Right cardiac atrium (tissue), 5 donors: ENCODE data around the gene SLC39A5. TPM values are rescaled to one million over a fixed set of nuclear protein-coding genes. Genes with fewer than 3 reads are reported as not detected.

ENCODE experiments used
- ATAC-seq, 2 donors: fragments of 200-7000 bp; cut with Tn5 transposase; one replicate each; pipeline versions ENCODE4 v1.8.0 to v1.9.1; 2020; ENCODE audit warnings: moderate library complexity in 2 of 2, mild to moderate bottlenecking in 1 of 2
- DNase-seq, 3 donors: peaks; one replicate each; pipeline ENCODE4 v3.0.0-alpha.2; 2020
- H3K27ac ChIP-seq: one replicate; pipeline ENCODE4 v1.5.1; 2013; ENCODE audit warnings: mild to moderate bottlenecking, low read length, control low read depth, moderate library complexity
- H3K27me3 ChIP-seq: one replicate; pipeline ENCODE4 v1.6.1; 2013; ENCODE audit not compliant: control insufficient read depth, insufficient read depth
- H3K4me1 ChIP-seq: one replicate; pipeline ENCODE4 v1.6.1; 2013; ENCODE audit warnings: low read length; ENCODE audit not compliant: control insufficient read depth, insufficient read depth
- H3K4me3 ChIP-seq: one replicate; pipeline ENCODE4 v1.5.1; 2013; ENCODE audit warnings: low read length, control low read depth
- H3K9me3 ChIP-seq: one replicate; pipeline ENCODE4 v1.6.1; 2013; ENCODE audit warnings: low read length; ENCODE audit not compliant: control insufficient read depth
- WGBS: extraction: QIAGEN DNeasy Blood & Tissue Kit; methylation state at CpG from one replicate; pipeline ENCODE4 v1.1.7; 2013; 5-methylcytosine and 5-hydroxymethylcytosine counted together
- intact Hi-C, 4 donors: fragments of 100-400 bp; cut with DNase I; formaldehyde crosslinking; loops; one replicate each; pipeline versions ENCODE4 v1.11.0 to v1.14.0; 2022 to 2023
- polyA plus RNA-seq: library from polyadenylated mRNA; stranded (reverse); fragments of 200-250 nt; gene quantifications from one replicate; pipeline ENCODE4 v1.2.3, GENCODE V29; 2013
- total RNA-seq, 4 donors: library from RNA; stranded (reverse); fragmentation: NEBNext Ultra II Directional; extraction: Animal tissue kit (Norgen Biotek cat#: 25700); gene quantifications; one replicate each; pipeline ENCODE4 v1.2.1, GENCODE V29; 2021
- donor health status: healthy with polysubstance abuse.
- donor health status: DM: no; HTN: yes; CAD: no.
- donor health status: DM: no; HTN: no; CAD: no.
- donor health status: DM: no; HTN: yes; CAD: no; lungs with severe emphysema.
- donor health status: DM: yes; HTN: yes; CAD: no.

The SLC39A5 gene
- total and polyA plus RNA-seq, 5 donors: 0.18 to 0.49 TPM; not detected in 3

DNA sequence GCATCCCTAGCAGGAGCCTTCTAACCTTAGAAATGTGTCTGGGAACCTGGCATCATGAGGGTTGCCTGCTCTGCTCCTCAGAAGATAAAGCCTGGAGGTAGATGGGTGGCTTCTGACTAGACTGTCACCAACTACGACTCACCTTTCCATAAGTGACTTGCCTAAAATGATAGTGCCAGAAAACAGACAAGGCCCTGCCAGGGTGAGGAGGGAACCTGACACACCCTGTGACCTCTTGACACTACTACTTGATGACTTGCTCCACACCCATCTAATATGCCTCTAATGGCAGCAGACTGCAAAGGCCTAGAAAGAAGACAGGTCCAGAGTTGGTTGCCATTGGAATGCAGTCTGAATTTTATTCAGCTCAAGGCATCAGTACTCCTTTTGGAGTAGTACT, 17.5 kb upstream of the SLC39A5 start:
- Histone ChIP-seq H3K9me3 (no peaks in the 10 kb centered on the region), H3K27ac (no peak overlapping the region), H3K27me3 (no peaks in the 10 kb centered on the region), H3K4me3 (no peak overlapping the region), H3K4me1 (no peaks in the 10 kb centered on the region)
- 86% methylated on average over 1 of the region's 1 CpG for WGBS
- DNase-seq (no peak), ATAC-seq (no peak)
- intact Hi-C loops: no loop called here

DNA sequence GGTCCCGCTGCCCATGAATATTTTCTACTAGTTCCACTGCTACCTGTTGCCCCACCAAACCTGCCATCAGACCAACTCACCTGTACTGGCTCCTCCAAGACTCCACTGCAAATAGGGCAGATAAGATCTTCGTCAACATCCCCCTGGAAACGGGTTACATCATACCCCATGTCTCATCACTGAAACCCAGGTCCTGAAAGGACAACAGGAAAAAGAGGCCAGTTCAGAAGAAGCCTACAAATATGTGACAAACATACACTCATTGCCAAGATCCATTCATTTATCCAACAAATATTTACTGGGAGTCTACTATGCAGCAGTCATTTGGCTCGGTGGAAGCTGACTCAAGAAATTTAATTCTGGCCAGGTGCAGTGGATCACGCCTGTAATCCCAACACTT, 16.0 kb upstream of the SLC39A5 start:
- ATAC-seq: no peak
- intact Hi-C loops: no loop called here
- 85% methylated on average over 5 of the region's 5 CpGs for WGBS
- Histone ChIP-seq H3K9me3 (no peaks in the 10 kb centered on the region), H3K4me3 (no peak overlapping the region), H3K4me1 (no peaks in the 10 kb centered on the region), H3K27ac (no peak overlapping the region), H3K27me3 (no peaks in the 10 kb centered on the region)
- DNase-seq: no peak

DNA sequence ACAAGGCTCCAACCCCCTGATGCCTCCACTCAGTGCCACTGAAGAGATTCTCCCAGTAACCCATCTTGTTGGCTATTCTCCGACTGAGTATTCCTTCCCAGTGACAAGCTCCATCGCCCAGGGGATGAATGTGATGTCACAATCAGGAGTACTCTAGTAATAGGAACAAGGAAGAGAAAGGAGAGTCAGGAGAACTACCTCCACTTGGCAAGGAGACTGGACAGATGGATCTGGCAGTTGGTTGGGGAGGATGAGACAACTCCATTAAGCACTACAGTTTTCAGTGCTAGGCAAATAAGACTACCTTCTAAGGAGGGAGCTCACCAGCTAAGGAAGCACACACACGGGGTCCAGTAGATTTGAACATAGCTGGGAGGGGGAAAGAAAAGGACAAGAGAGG, 13.4 kb upstream of the SLC39A5 start:
- DNase-seq (no peak), ATAC-seq (no peak)
- intact Hi-C loops: no loop called here
- no peaks in the 10 kb centered on the region for H3K9me3 ChIP-seq
- H3K27me3 ChIP-seq: no peaks in the 10 kb centered on the region
- WGBS: 85% methylated on average over 3 of the region's 3 CpGs
- H3K27ac ChIP-seq: peak overlapping the region; percentile 17
- no peaks in the 10 kb centered on the region for H3K4me1 ChIP-seq
- no peak overlapping the region for H3K4me3 ChIP-seq

DNA sequence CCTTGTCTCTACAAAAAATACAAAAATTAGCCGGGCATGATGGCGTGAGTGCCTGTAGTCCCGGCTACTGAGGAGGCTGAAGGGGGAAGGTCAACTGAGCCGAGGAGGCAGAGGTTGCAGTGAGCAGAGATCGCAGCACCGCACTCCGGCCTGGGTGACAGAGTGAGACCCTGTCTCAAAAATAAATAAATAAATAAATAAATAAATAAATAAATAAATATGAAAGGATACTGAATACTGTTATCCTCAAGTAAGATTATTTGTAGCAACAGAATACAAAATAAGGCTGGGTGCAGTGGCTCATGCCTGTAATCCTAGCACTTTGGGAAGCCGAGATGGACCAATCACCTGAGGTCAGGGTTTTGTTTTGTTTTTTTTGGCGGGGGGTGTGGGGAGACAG, 10.0 kb upstream of the SLC39A5 start:
- Histone ChIP-seq H3K4me1 (peaks cover 2% of the 10 kb centered on the region), H3K27ac (no peak overlapping the region), H3K9me3 (no peaks in the 10 kb centered on the region), H3K27me3 (no peaks in the 10 kb centered on the region), H3K4me3 (no peak overlapping the region)
- ATAC-seq: no peak
- intact Hi-C loops: no loop called here
- no peak for DNase-seq
- 92% methylated on average over 9 of the region's 9 CpGs for WGBS

DNA sequence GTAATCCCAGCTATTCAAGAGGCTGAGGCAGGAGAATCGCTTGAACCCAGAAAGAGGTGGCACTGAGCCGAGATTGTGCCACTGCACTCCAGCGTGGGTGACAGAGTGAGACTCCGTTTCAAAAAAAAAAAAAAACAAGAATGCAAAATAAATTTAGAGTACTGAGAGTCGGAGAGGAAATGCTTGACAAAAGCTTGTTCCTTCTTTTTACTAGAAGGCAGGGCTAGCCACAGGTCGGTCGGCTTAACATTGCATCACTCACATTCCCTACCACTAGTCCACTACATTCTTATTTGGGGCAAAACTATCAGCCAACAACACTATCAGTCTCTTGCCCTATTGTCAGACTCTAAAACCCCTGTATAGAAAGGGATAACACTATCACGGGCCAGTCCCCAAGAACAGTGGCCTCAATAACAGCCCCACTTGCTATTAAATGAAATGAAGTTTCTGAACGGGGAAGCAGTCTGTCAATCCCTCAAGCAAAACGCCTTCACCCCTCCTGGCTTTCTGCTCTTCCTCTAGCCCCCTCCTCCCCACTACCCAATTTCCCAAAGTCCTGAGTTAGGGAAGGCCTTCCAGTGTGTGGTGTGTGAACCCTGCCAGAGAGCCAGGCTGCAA, 9.1 kb upstream of the SLC39A5 start:
- WGBS: 3% methylated on average over 10 of the region's 10 CpGs
- H3K27ac ChIP-seq: peak overlapping the region; percentile 97
- no peaks in the 10 kb centered on the region for H3K9me3 ChIP-seq
- ATAC-seq (no peak), DNase-seq (no peak)
- H3K4me3 ChIP-seq: peak overlapping the region; percentile 75
- peaks cover 2% of the 10 kb centered on the region for H3K4me1 ChIP-seq
- intact Hi-C loops: no loop called here
- H3K27me3 ChIP-seq: no peaks in the 10 kb centered on the region

DNA sequence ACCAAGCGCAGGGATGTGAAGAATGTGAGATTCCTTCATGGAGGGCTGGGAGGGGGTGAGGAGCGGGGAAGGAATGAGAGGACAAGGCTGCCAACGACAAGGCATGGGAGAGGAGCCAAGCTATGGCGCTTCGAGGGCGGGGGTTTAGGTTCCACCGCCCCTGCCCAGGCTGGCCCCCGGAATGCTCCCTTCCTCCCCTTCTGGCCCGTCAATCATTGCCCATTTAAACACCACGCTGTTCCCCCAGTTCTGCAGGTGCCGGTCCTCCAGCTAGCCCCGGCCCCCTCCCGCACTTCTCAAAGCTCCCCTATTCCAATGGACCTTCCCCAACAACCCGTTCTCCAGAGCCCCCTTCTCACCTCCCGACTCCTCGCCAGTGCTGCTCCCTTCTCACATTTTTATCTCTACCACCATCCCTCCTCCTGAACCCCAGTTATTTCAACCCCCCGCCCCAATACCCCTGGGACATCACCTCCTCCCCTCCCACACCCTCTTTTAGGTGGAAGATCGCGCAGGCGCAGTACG, 8.6 kb upstream of the SLC39A5 start:
- H3K27ac ChIP-seq: peak overlapping the region; percentile 97
- ATAC-seq: peak; percentile 37
- peak; percentile 79 to 86 (median 85) for DNase-seq
- peaks cover 2% of the 10 kb centered on the region for H3K4me1 ChIP-seq
- intact Hi-C loops: no loop called here
- under 1% methylated on average over 21 of the region's 21 CpGs for WGBS
- no peaks in the 10 kb centered on the region for H3K27me3 ChIP-seq
- peak overlapping the region; percentile 75 for H3K4me3 ChIP-seq
- no peaks in the 10 kb centered on the region for H3K9me3 ChIP-seq

DNA sequence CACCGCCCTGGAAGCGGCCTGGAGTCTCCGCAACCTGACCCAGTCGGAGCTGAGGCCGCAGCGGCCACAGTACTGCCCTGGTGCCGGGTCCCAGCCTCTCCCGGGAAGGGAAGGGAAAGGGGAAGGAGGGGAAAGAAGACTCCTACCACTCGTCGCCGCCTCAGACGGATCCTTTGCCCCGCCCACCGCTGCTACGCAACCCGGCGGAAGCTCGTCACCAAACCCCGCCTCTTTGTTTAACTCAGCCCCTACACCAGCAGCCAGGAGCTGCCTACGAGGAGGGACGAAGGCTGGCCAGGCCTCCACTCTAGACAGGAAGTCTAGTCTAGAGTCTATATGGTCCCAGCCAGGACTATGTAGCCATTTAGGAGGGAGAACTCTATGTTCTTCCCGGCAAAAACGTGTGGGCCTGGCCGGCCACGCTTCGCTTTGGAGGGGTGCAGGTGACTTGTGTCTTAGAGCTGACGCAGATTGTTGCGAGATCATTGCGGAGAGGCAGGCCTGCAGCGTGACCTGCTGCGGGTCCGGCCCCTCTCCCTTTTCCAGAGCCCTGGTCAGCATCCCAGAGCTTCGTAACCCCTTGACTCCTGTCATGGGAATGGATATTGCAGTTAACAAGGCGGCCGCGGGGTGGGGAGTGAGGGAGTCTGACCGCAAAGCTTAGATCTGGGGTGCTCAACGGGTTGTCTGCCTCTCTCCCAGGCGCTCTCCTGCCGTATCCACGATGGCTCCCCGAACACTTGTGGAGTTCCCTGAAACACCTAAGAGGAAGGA, 7.9 kb upstream of the SLC39A5 start, which contains the start of gene RNF41:
Gene RNF41 (minus strand): TSS at position 166 of the 774 bp plus-strand sequence. CDS start 7,875 bp downstream, outside the sequence.
- Histone ChIP-seq H3K27me3 (no peaks in the 10 kb centered on the region), H3K27ac (peak within 1 kb of the TSS; percentile 99), H3K9me3 (no peaks in the 10 kb centered on the region), H3K4me3 (peak within 1 kb of the TSS; percentile 75), H3K4me1 (peaks cover 2% of the 10 kb centered on the region)
- DNase-seq (peak; percentile 98 to 99 (median 99)), ATAC-seq (peak; percentile 93 to 94)
- intact Hi-C loops: no loop called here
- under 1% methylated on average over 42 of the region's 42 CpGs for WGBS

DNA sequence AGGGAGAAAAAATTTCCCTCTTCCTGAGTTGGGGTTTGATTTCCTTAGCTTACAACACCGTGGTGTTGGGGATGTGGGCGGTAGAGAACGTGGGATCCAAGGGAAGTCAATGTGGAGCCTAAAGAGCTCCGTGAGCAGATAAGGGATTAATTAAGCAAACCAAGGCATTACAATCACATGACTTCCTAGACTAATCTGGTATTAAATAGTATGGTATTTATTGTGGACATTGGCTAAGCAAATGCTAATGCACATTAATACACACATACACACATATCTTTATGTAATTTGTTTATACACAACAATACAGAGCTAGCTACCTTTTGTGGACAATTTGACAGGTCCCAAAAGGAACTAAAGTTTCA, 7.3 kb upstream of the SLC39A5 start:
- ATAC-seq: no peak
- H3K4me3 ChIP-seq: peak overlapping the region; percentile 72
- peaks cover 2% of the 10 kb centered on the region for H3K4me1 ChIP-seq
- H3K9me3 ChIP-seq: no peaks in the 10 kb centered on the region
- intact Hi-C loops: no loop called here
- DNase-seq: no peak
- WGBS: 9% methylated on average over 4 of the region's 4 CpGs
- peak overlapping the region; percentile 99 for H3K27ac ChIP-seq
- no peaks in the 10 kb centered on the region for H3K27me3 ChIP-seq

DNA sequence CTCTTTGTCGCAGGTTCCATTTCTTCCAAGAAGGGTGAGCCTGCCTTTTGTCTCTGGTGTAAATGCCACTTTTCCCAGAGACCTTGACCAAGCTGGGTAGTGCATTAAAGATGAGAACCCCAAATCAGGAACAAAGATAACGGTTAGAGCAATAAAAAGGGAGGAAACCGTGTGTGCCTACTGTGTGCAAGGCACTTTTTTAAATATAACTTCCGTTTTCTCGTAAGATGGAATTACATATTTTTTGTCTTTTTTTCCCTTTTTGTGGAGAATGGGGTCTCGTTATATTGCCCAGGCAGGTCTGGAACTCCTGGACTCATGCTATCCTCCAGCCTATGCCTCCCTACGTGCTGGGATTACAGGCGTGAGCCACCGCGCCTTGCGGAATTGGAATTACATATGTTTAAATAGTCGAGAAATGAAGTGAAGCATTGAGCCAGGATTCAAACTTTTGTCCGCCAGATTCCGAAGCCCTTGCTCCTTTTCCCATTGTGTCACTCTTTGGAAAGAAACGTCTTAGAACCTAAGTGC, 6.2 kb upstream of the SLC39A5 start:
- WGBS: 22% methylated on average over 15 of the region's 15 CpGs
- no peaks in the 10 kb centered on the region for H3K27me3 ChIP-seq
- no peak for DNase-seq
- ATAC-seq: no peak
- intact Hi-C loops: no loop called here
- H3K4me3 ChIP-seq: peak overlapping the region; percentile 39
- H3K4me1 ChIP-seq: peaks cover 2% of the 10 kb centered on the region
- no peaks in the 10 kb centered on the region for H3K9me3 ChIP-seq
- H3K27ac ChIP-seq: peak overlapping the region; percentile 88

DNA sequence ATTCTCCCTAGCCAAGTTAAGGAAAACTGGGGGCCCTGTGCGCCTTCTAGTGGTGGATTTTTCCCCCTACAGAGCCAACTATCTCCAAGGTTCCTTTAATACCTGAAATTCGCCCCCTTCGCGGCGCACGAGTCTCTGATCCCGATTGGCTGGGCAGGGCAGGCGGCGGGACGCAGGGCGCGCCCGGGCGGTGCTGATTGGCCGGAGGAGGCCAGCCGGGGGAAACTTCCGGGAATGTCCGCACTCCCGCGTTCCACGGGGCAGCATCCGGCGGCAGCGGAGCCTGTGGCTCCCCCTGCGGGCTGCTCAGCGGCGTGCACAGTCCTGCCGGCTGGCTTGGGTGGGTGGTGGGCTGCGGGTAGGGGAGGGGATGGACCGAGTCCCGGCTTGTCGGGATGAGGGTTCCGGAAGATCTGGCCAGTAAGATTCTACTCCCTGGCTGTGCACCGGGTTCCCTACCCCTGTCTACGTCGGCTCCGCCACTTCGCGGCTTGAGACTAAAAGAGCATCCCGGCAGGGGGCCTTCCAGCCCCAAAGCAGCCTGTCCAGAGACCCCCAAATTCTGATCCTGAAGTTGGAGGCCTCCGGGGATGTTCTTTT, 5.6 kb upstream of the SLC39A5 start, which contains the start of gene NABP2:
Gene NABP2 (plus strand): TSS at position 241 of the 600 bp plus-strand sequence. CDS start 515 bp downstream, outside the sequence.
- DNase-seq (peak; percentile 99), ATAC-seq (peak; percentile 90 to 91)
- Histone ChIP-seq H3K27me3 (no peaks in the 10 kb centered on the region), H3K9me3 (no peaks in the 10 kb centered on the region), H3K4me3 (peak within 1 kb of the TSS; percentile 86), H3K27ac (peak within 1 kb of the TSS; percentile 88), H3K4me1 (peaks cover 2% of the 10 kb centered on the region)
- intact Hi-C loops: no loop called here
- under 1% methylated on average over 41 of the region's 41 CpGs for WGBS

DNA sequence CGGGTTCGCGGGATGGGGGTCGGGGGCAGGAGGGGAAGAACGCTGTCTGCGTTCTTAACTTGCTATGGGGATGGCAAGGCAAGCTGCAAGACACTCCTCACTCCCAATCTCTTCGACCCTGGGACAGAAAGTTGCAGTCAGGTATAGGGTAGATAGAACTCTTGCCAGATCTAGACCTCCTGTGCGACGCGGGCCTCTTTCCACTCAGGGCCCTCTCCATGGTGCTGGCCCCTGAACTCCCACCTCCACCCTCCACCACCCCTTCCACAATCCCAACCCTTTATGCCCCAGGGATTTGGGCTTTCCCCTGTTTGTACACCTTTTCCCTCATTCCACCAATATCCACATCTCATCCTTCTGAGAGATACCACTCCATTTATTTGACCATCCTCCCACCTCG, 4.9 kb upstream of the SLC39A5 start:
- ATAC-seq: no peak
- Histone ChIP-seq H3K27me3 (no peaks in the 10 kb centered on the region), H3K9me3 (no peaks in the 10 kb centered on the region), H3K27ac (no peak overlapping the region), H3K4me3 (peak overlapping the region; percentile 86), H3K4me1 (peaks cover 2% of the 10 kb centered on the region)
- no peak for DNase-seq
- WGBS: 71% methylated on average over 11 of the region's 11 CpGs
- intact Hi-C loops: no loop called here
